ENCODE results near the gene SMNDC1.

GRCh38 chr10:110349386-110349785, 44.7 kb upstream of the SMNDC1 start:
- no peak for TF ChIP-seq CTCF (IDR thresholded peaks at IDR 0.05)
- no peak for TF ChIP-seq POLR2A (IDR thresholded peaks at IDR 0.05)

Measured in suprapubic skin (tissue), 3 donors.